HepG2 (cell line): Measurements from ENCODE around the gene PKD1L1. TPM values are rescaled to one million over a fixed set of nuclear protein-coding genes. Genes with fewer than 3 reads are reported as not detected.

Experiments used
- JARID2 ChIP-seq: sonication (generic); formaldehyde crosslinking; IDR thresholded peaks from 2 replicates; pipeline ENCODE4 v1.8.1; 2023; ENCODE audit warnings: missing genetic modification reagents, inconsistent platforms; ENCODE audit not compliant: insufficient replicate concordance
- KDM2A ChIP-seq: sonication (generic); formaldehyde crosslinking; IDR thresholded peaks from 2 replicates; pipeline ENCODE4 v1.4.0; 2020; ENCODE audit warnings: low read depth, missing genetic modification reagents, borderline replicate concordance
- NCOA2 ChIP-seq: sonication (generic); formaldehyde crosslinking; IDR thresholded peaks from 2 replicates; pipeline ENCODE4 v1.8.0; 2022; ENCODE audit warnings: inconsistent platforms
- SMARCC2 ChIP-seq: fragments of 450-650 bp; IDR thresholded peaks from 2 replicates; pipeline ENCODE4 v1.6.1; 2017; ENCODE audit warnings: antibody characterized with exemption, mild to moderate bottlenecking
- ZKSCAN1 ChIP-seq: fragments of 150-350 bp; IDR thresholded peaks from 2 replicates; pipeline ENCODE4 v1.6.1; 2014; ENCODE audit warnings: low read length
- ZNF260 ChIP-seq: sonication (generic); formaldehyde crosslinking; IDR thresholded peaks from 2 replicates; pipeline ENCODE4 v1.4.0; 2020; ENCODE audit warnings: missing genetic modification reagents, low read depth, mild to moderate bottlenecking, borderline replicate concordance
- ZNF451 ChIP-seq: sonication (generic); formaldehyde crosslinking; IDR thresholded peaks from 2 replicates; pipeline ENCODE4 v1.5.0; 2020; ENCODE audit warnings: mild to moderate bottlenecking, missing genetic modification reagents
- ZNF567 ChIP-seq: sonication (generic); formaldehyde crosslinking; IDR thresholded peaks from 2 replicates; pipeline ENCODE4 v1.8.1; 2023; ENCODE audit warnings: mild to moderate bottlenecking, missing genetic modification reagents, borderline replicate concordance
- ZNF7 ChIP-seq: IDR thresholded peaks from 2 replicates; pipeline ENCODE4 v1.6.1; 2016; ENCODE audit warnings: missing biosample characterization, missing genetic modification reagents
- polyA plus RNA-seq, 8 experiments: library from polyadenylated mRNA; depleted of rRNA in 3 of 8; stranded (reverse) in 7 of 8; unstranded in 1 of 8; fragments of >200 nt; fragmentation: Illumina TruSeq in 4 of 8; extraction: Trizol in 4 of 8; gene quantifications; 2 replicates each; pipeline versions ENCODE4 v1.2.1 to v1.2.3, GENCODE V29; 2011 to 2016; ENCODE audit warnings: low read depth in 4 of 8, missing spikeins in 1 of 8, mixed read lengths in 1 of 8; ENCODE audit not compliant: insufficient read depth in 1 of 8
- total RNA-seq, 5 experiments: library from RNA; depleted of rRNA; stranded (reverse); fragments of >200 nt; fragmentation: Illumina TruSeq; extraction: Trizol; gene quantifications; 2 replicates each; pipeline ENCODE4 v1.2.3, GENCODE V29; 2016; ENCODE audit warnings: low read depth in 1 of 5
- TF ChIP-seq, protein P1 (sequence below): sonication (generic); formaldehyde crosslinking; IDR thresholded peaks from 2 replicates; pipeline ENCODE4 v1.5.1; 2020; ENCODE audit warnings: mild to moderate bottlenecking, missing genetic modification reagents, borderline replicate concordance

Gene PKD1L1
- total and polyA plus RNA-seq, 2 of the 13 experiments (the other 11 are each of a cell fraction or from before 2014, with no cell fraction given): 0.01 TPM; not detected in 1

DNA sequence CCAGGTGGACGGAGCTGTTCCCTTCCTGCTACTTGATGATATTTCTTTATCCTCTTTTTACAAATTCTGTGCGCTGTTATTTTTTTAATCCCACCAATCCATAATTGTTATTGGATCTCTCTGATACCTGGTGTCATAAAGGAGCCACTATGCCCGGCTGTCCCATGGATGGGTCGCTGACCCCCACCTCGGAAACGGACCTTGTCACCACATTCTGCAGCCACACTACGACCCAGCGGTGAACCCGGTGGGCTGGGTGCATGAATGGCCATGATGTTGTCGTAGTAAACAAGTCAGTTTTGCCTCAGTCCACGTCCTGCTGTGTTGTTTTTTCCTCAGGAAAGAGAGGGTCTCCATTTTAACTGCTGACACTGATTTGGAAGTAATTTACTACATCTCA lies 112.2 kb downstream of the PKD1L1 start (continued):
- TF ChIP-seq, protein P1, sequence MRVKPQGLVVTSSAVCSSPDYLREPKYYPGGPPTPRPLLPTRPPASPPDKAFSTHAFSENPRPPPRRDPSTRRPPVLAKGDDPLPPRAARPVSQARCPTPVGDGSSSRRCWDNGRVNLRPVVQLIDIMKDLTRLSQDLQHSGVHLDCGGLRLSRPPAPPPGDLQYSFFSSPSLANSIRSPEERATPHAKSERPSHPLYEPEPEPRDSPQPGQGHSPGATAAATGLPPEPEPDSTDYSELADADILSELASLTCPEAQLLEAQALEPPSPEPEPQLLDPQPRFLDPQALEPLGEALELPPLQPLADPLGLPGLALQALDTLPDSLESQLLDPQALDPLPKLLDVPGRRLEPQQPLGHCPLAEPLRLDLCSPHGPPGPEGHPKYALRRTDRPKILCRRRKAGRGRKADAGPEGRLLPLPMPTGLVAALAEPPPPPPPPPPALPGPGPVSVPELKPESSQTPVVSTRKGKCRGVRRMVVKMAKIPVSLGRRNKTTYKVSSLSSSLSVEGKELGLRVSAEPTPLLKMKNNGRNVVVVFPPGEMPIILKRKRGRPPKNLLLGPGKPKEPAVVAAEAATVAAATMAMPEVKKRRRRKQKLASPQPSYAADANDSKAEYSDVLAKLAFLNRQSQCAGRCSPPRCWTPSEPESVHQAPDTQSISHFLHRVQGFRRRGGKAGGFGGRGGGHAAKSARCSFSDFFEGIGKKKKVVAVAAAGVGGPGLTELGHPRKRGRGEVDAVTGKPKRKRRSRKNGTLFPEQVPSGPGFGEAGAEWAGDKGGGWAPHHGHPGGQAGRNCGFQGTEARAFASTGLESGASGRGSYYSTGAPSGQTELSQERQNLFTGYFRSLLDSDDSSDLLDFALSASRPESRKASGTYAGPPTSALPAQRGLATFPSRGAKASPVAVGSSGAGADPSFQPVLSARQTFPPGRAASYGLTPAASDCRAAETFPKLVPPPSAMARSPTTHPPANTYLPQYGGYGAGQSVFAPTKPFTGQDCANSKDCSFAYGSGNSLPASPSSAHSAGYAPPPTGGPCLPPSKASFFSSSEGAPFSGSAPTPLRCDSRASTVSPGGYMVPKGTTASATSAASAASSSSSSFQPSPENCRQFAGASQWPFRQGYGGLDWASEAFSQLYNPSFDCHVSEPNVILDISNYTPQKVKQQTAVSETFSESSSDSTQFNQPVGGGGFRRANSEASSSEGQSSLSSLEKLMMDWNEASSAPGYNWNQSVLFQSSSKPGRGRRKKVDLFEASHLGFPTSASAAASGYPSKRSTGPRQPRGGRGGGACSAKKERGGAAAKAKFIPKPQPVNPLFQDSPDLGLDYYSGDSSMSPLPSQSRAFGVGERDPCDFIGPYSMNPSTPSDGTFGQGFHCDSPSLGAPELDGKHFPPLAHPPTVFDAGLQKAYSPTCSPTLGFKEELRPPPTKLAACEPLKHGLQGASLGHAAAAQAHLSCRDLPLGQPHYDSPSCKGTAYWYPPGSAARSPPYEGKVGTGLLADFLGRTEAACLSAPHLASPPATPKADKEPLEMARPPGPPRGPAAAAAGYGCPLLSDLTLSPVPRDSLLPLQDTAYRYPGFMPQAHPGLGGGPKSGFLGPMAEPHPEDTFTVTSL (CRISPR knock-in tag): no peak
- TF ChIP-seq KDM2A (CRISPR knock-in tag) (no peak), ZNF7 (no peak), SMARCC2 (no peak), ZNF260 (no peak), NCOA2 (CRISPR knock-in tag) (no peak), JARID2 (no peak), ZNF567 (no peak), ZNF451 (CRISPR knock-in tag) (no peak), ZKSCAN1 (no peak)
